Breast epithelium (tissue), 4 donors: ENCODE measurements around the gene HLA-F. TPM values are rescaled to one million over a fixed set of nuclear protein-coding genes. Genes with fewer than 3 reads are reported as not detected.

Experiments
- DNase-seq, 2 donors: peaks; one replicate each; pipeline ENCODE4 v3.0.0-alpha.2; 2019; ENCODE audit warnings: low spot score in 2 of 2
- H3K27ac ChIP-seq, 2 donors: fragments of 200-600 bp; sonication (generic) in 1 of 2; one replicate each; pipeline ENCODE4 v1.5.1; 2016 to 2019; ENCODE audit warnings: mild to moderate bottlenecking in 1 of 2
- H3K27me3 ChIP-seq, 2 donors: fragments of 200-600 bp; sonication (generic) in 1 of 2; one replicate each; pipeline versions ENCODE4 v1.5.1 to v1.6.0; 2017 to 2019; ENCODE audit warnings: control low read depth in 1 of 2, mild to moderate bottlenecking in 1 of 2
- H3K36me3 ChIP-seq: fragments of 200-600 bp; one replicate; pipeline ENCODE4 v1.5.1; 2019
- H3K4me1 ChIP-seq, 2 donors: fragments of 200-600 bp; sonication (generic); one replicate each; pipeline ENCODE4 v1.5.1; 2016 to 2019; ENCODE audit warnings: control low read depth in 1 of 2
- H3K4me3 ChIP-seq, 3 donors: fragments of 200-600 bp; sonication (generic); 1 replicate in 2 of 3; 2 replicates in 1 of 3; pipeline ENCODE4 v1.5.1; 2016 to 2019; ENCODE audit warnings: mild to moderate bottlenecking in 3 of 3, moderate library complexity in 2 of 3
- H3K9me3 ChIP-seq, 2 donors: fragments of 200-600 bp; sonication (generic) in 1 of 2; one replicate each; pipeline ENCODE4 v1.5.1; 2016 to 2019; ENCODE audit warnings: control low read depth in 1 of 2
- CTCF ChIP-seq, 3 donors: fragments of 450-650 bp; IDR thresholded peaks; one replicate each; pipeline ENCODE4 v1.5.1; 2016 to 2017; ENCODE audit warnings: antibody characterized with exemption in 3 of 3, mild to moderate bottlenecking in 3 of 3, moderate library complexity in 3 of 3
- POLR2A ChIP-seq: fragments of 450-650 bp; IDR thresholded peaks from one replicate; pipeline ENCODE4 v1.6.1; 2016; ENCODE audit warnings: antibody characterized with exemption, mild to moderate bottlenecking, moderate library complexity
- POLR2AphosphoS5 ChIP-seq, 3 donors: sonication (generic); formaldehyde crosslinking; IDR thresholded peaks; one replicate each; pipeline ENCODE4 v1.6.1; 2017; ENCODE audit warnings: antibody characterized with exemption in 3 of 3
- intact Hi-C: fragments of 100-400 bp; cut with DNase I; formaldehyde crosslinking; loops from one replicate; pipeline ENCODE4 v1.15.1; 2023; ENCODE audit warnings: low total_unique reads
- total RNA-seq, 3 donors: library from RNA; depleted of rRNA; stranded (reverse); fragments of >200 nt; gene quantifications; one replicate each; pipeline ENCODE4 v1.1.0, GENCODE V29; 2016

The HLA-F gene
- total RNA-seq, 3 donors from 2014 or later = 58.6 to 93.7 (median 64.1) TPM

- no peak overlapping the region for H3K4me3 ChIP-seq
- H3K4me1 ChIP-seq = peaks cover 0 to 6% of the 10 kb centered on the region in 2 donors
- DNase-seq = no peak
- H3K27me3 ChIP-seq = no peaks in the 10 kb centered on the region
- intact Hi-C loops = loop anchor here (5.0 kb wide), 1 partner anchor 989 kb away; no protein-coding TSS in a partner anchor
- no peak for TF ChIP-seq CTCF (IDR thresholded peaks at IDR 0.05)
- no peak for TF ChIP-seq POLR2AphosphoS5 (IDR thresholded peaks at IDR 0.05)
- no peak for TF ChIP-seq POLR2A
- no peaks in the 10 kb centered on the region for H3K9me3 ChIP-seq
- no peak overlapping the region for H3K27ac ChIP-seq
- H3K36me3 ChIP-seq = no peaks in the 10 kb centered on the region
Observed at GRCh38 chr6:29743025-29743424, 19.8 kb downstream of the HLA-F start.

DNA sequence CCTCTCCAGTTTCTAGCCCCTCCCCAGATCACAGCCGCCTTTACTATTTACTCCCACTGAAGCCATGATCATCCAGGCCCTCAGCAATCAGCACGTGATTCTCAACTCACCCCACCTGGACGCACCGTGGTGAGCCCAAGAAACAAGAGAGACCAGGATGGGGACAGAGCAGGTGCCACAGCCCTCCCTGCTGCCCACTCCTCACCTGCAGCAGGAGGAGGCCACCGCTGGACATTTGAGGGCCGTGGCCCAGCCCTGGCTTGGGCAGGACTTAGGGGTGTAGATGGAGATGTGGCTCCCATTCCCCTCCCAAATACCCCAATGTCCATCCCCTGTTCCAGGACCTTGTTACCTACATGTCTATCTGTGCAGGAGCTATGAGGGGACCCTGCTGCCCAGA is 20.3 kb downstream of the HLA-F start:
- DNase-seq = no peak
- no peak for TF ChIP-seq POLR2A
- no peaks in the 10 kb centered on the region for H3K9me3 ChIP-seq
- H3K4me1 ChIP-seq = peaks cover 0 to 8% of the 10 kb centered on the region in 2 donors
- H3K27me3 ChIP-seq = no peaks in the 10 kb centered on the region
- H3K4me3 ChIP-seq = no peak overlapping the region
- intact Hi-C loops = loop anchor here (5.0 kb wide), 1 partner anchor 989 kb away; no protein-coding TSS in a partner anchor
- no peaks in the 10 kb centered on the region for H3K36me3 ChIP-seq
- H3K27ac ChIP-seq = no peak overlapping the region

DNA sequence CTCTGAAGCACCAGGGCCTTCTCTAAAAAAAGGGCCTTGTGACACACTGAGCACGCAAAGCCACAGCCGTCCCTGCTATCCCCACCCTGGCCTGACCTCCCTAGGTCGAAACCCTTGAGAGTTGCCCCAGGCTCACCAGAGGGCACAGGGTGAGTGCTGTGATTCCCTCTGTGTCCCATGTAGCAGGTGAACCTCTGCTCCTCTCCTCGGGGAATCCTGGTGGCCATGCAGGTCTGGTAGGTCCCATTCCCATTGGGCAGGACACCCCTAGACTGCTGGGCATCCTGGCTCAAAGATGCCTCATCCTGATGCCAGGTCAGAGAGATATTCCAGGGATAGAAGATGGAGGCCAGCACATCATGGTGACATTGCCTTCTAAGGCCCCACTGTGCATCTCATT is 20.9 kb downstream of the HLA-F start:
- Histone ChIP-seq H3K9me3 (no peaks in the 10 kb centered on the region), H3K27ac (no peak overlapping the region), H3K4me3 (no peak overlapping the region), H3K36me3 (no peaks in the 10 kb centered on the region), H3K27me3 (no peaks in the 10 kb centered on the region), H3K4me1 (peaks cover 0 to 8% of the 10 kb centered on the region in 2 donors)
- no peak for DNase-seq
- intact Hi-C loops = loop anchor here (5.0 kb wide), 1 partner anchor 988 kb away; no protein-coding TSS in a partner anchor
- TF ChIP-seq POLR2A (no peak), CTCF (IDR thresholded peaks at IDR 0.05) (no peak), POLR2AphosphoS5 (IDR thresholded peaks at IDR 0.05) (no peak)

GRCh38 chr6:29744621-29745020 is 21.4 kb downstream of the HLA-F start:
- H3K9me3 ChIP-seq = no peaks in the 10 kb centered on the region
- peaks cover 0 to 12% of the 10 kb centered on the region in 2 donors for H3K4me1 ChIP-seq
- DNase-seq = no peak
- H3K27me3 ChIP-seq = no peaks in the 10 kb centered on the region
- no peaks in the 10 kb centered on the region for H3K36me3 ChIP-seq
- H3K27ac ChIP-seq = no peak overlapping the region
- intact Hi-C loops = loop anchor here (5.0 kb wide), 1 partner anchor 988 kb away; no protein-coding TSS in a partner anchor
- TF ChIP-seq CTCF (IDR thresholded peaks at IDR 0.05) (no peak), POLR2A (no peak), POLR2AphosphoS5 (IDR thresholded peaks at IDR 0.05) (no peak)
- no peak overlapping the region for H3K4me3 ChIP-seq

DNA sequence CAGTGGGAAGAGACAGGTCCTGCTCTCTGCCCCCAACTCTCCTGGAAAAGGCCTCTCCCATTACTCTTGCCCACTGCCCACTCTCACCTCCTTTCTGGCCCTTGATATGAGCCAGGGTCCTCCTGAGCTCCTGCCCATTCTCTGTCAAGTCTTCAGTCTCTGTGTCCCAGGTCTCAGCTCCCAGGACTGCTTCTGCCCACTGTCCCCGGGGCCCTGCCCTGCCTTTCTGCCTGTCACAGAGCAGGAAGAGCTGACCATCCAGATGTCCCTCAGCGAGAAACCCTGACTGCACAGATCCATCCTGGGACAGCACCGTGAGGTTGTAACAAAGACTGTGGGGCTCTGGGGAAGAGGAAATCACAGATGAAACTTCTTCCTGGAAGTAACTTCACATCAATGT is 22.2 kb downstream of the HLA-F start:
- intact Hi-C loops = no loop called here

More for the DNA sequence above, 22.2 kb downstream of the HLA-F start:
- H3K4me1 ChIP-seq = peaks cover 0 to 15% of the 10 kb centered on the region in 2 donors
- H3K4me3 ChIP-seq = no peak overlapping the region
- no peaks in the 10 kb centered on the region for H3K9me3 ChIP-seq
- no peaks in the 10 kb centered on the region for H3K27me3 ChIP-seq
- TF ChIP-seq POLR2A = no peak
- TF ChIP-seq CTCF (IDR thresholded peaks at IDR 0.05) = no peak
- no peak for TF ChIP-seq POLR2AphosphoS5 (IDR thresholded peaks at IDR 0.05)
- H3K36me3 ChIP-seq = no peaks in the 10 kb centered on the region
- H3K27ac ChIP-seq = no peak overlapping the region
- DNase-seq = no peak
